Cerebellar cortex (tissue), 1 donor: ENCODE results near the gene ANKRD40.

Experiments used
- DNase-seq: peaks from one replicate; pipeline ENCODE4 v3.0.0-alpha.2; 2015; ENCODE audit warnings: low spot score

The ANKRD40 gene

GRCh38 chr17:50649042-50649908 is 58.4 kb downstream of the ANKRD40 start:
- DNase-seq, result no peak

DNA sequence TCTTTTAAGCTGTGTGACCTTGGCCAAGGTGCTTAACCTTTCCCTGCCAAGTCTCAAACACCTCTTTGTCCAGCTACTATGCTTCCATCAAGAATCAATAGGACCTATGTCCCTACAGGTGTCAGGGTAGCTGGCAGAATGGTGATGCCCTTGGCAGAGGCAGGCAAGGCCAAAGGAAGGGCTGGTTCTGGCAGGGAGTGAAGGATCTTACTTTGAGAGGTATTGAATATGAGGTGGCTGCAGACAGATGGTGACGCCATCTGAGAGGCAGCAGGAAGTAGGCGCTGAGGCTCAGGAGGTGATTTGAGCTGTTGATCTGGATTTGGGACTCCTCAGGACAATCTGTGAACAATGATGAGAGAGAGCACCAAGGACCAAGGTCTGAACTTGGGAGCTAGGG is 60.5 kb downstream of the ANKRD40 start:
- DNase-seq, result peak; percentile 70

GRCh38 chr17:50645748-50646682 is 61.7 kb downstream of the ANKRD40 start:
- DNase-seq, result no peak
